Ishikawa (cell line): ENCODE data around the gene FOXL2.

Experiments used
- CEBPB ChIP-seq: IDR thresholded peaks from 2 replicates; pipeline ENCODE4 v1.6.1; 2012
- CREB1 ChIP-seq: IDR thresholded peaks from 2 replicates; pipeline ENCODE4 v1.6.1; 2012; ENCODE audit warnings: low read depth
- EGR1 ChIP-seq: IDR thresholded peaks from 2 replicates; pipeline ENCODE4 v1.6.1; 2012
- EP300 ChIP-seq: IDR thresholded peaks from 2 replicates; pipeline ENCODE4 v1.6.1; 2012; ENCODE audit warnings: borderline replicate concordance
- FOXM1 ChIP-seq: IDR thresholded peaks from 2 replicates; pipeline ENCODE4 v1.6.1; 2012; ENCODE audit warnings: low read depth, borderline replicate concordance
- NFIC ChIP-seq: IDR thresholded peaks from 2 replicates; pipeline ENCODE4 v1.6.1; 2012
- RAD21 ChIP-seq: IDR thresholded peaks from 2 replicates; pipeline ENCODE4 v1.6.1; 2012; ENCODE audit warnings: low read depth
- TAF1 ChIP-seq: IDR thresholded peaks from 2 replicates; pipeline ENCODE4 v1.6.1; 2012; ENCODE audit warnings: low read depth, mild to moderate bottlenecking
- TCF12 ChIP-seq: IDR thresholded peaks from 2 replicates; pipeline ENCODE4 v1.6.1; 2012; ENCODE audit warnings: low read depth
- TEAD4 ChIP-seq: IDR thresholded peaks from 2 replicates; pipeline ENCODE4 v1.6.1; 2012
- YY1 ChIP-seq: IDR thresholded peaks from 2 replicates; pipeline ENCODE4 v1.6.1; 2012; ENCODE audit warnings: low read depth
- ZBTB7A ChIP-seq: IDR thresholded peaks from 2 replicates; pipeline ENCODE4 v1.6.1; 2012; ENCODE audit warnings: low read depth
- TF ChIP-seq, protein P1 (sequence below): IDR thresholded peaks from 2 replicates; pipeline ENCODE4 v1.6.1; 2012
- TF ChIP-seq, protein P2 (sequence below): IDR thresholded peaks from 2 replicates; pipeline ENCODE4 v1.6.1; 2012; ENCODE audit warnings: low read depth, mild to moderate bottlenecking
- TF ChIP-seq, protein P3 (sequence below): IDR thresholded peaks from 2 replicates; pipeline ENCODE4 v1.6.1; 2012

The FOXL2 gene

GRCh38 chr3:138949445-138950005, 2.6 kb upstream of the FOXL2 start:
- TF ChIP-seq CREB1 (no peak), TCF12 (no peak), EP300 (no peak), ZBTB7A (no peak), TAF1 (no peak), CEBPB (no peak), YY1 (no peak), EGR1 (no peak), FOXM1 (no peak), NFIC (no peak), TEAD4 (no peak), RAD21 (no peak)
- TF ChIP-seq, protein P1, sequence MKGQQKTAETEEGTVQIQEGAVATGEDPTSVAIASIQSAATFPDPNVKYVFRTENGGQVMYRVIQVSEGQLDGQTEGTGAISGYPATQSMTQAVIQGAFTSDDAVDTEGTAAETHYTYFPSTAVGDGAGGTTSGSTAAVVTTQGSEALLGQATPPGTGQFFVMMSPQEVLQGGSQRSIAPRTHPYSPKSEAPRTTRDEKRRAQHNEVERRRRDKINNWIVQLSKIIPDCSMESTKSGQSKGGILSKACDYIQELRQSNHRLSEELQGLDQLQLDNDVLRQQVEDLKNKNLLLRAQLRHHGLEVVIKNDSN = no peak
- TF ChIP-seq, protein P2, sequence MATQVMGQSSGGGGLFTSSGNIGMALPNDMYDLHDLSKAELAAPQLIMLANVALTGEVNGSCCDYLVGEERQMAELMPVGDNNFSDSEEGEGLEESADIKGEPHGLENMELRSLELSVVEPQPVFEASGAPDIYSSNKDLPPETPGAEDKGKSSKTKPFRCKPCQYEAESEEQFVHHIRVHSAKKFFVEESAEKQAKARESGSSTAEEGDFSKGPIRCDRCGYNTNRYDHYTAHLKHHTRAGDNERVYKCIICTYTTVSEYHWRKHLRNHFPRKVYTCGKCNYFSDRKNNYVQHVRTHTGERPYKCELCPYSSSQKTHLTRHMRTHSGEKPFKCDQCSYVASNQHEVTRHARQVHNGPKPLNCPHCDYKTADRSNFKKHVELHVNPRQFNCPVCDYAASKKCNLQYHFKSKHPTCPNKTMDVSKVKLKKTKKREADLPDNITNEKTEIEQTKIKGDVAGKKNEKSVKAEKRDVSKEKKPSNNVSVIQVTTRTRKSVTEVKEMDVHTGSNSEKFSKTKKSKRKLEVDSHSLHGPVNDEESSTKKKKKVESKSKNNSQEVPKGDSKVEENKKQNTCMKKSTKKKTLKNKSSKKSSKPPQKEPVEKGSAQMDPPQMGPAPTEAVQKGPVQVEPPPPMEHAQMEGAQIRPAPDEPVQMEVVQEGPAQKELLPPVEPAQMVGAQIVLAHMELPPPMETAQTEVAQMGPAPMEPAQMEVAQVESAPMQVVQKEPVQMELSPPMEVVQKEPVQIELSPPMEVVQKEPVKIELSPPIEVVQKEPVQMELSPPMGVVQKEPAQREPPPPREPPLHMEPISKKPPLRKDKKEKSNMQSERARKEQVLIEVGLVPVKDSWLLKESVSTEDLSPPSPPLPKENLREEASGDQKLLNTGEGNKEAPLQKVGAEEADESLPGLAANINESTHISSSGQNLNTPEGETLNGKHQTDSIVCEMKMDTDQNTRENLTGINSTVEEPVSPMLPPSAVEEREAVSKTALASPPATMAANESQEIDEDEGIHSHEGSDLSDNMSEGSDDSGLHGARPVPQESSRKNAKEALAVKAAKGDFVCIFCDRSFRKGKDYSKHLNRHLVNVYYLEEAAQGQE = no peak
- TF ChIP-seq, protein P3, sequence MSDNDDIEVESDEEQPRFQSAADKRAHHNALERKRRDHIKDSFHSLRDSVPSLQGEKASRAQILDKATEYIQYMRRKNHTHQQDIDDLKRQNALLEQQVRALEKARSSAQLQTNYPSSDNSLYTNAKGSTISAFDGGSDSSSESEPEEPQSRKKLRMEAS = no peak

- no peak for TF ChIP-seq CREB1
- TF ChIP-seq, protein P1 = no peak
- TF ChIP-seq TAF1 = no peak
- TF ChIP-seq CEBPB = no peak
- no peak for TF ChIP-seq RAD21
- no peak for TF ChIP-seq EP300
- TF ChIP-seq TEAD4 = no peak
- no peak for TF ChIP-seq EGR1
- TF ChIP-seq ZBTB7A = no peak
- TF ChIP-seq NFIC = no peak
- TF ChIP-seq, protein P2 = no peak
Measured at GRCh38 chr3:138949002-138949418, 2.1 kb upstream of the FOXL2 start.

DNA sequence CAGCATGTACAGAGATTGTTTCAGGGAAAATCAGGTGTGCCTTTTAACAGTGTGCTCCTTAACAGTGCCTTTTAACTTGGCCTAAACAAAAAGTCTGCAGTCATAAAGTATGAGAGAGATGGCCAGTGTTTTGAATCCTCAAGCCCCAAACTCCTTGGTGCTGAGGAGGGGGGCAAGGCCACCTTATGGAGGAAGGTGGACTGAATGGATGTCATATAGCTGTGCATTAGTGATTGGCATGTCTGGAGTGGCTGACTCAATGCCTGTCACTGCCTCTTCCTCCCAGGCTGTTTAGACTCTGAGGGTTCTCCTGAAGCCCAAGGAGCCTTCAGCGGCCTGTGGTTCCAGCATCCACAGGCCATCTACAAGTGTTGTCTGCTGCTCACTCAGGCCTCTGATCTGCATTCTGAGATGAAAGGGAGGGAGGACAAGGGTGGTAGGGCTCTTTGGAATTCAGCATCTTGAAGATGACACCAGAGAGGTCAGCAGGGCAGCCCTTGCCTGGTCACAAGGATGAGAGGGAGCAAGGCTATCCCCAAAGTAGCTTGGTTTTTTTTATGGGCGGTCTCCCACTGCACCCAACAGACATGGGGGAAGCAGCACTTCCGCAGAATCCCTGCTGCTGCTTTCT, 1.5 kb upstream of the FOXL2 start:
- no peak for TF ChIP-seq RAD21
- TF ChIP-seq, protein P2 = no peak

DNA sequence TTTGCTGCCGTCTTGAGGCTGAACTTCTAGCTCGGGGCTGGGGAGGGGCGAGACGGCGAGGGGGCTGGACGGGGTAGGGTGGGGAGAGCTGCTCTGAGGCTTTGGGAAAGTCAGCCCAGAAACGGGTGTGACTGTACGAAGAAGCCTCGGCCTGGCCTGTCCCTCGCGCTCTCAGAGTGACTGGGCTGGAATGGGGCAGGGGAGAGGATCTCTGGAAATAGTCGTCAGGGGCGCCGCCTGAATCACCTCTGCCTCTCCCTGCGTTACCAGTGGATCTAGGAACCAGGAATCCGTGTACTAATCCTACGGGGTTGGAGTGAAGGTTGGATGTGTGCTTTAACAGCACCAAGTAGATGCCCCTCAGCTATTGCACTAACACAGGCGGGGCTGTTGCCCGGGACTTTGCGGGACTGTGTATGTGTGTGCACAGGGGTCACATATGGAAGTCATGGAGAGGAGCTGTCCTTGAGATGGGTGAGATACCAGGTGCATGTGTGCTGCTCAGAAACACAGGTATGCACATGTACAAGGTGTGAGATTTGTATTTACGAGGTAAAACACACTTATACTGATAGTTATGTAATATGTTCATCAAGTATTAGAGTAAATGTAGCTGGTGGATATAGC, 671 bp upstream of the FOXL2 start:
- TF ChIP-seq, protein P1 = no peak
- TF ChIP-seq, protein P3 = no peak
- TF ChIP-seq TAF1 = no peak
- TF ChIP-seq ZBTB7A = no peak
- no peak for TF ChIP-seq EP300
- no peak for TF ChIP-seq RAD21
- no peak for TF ChIP-seq EGR1
- no peak for TF ChIP-seq YY1
- TF ChIP-seq FOXM1 = no peak
- no peak for TF ChIP-seq CEBPB
- TF ChIP-seq CREB1 = no peak
